ENCODE measurements around the gene SLC49A4.

DNA sequence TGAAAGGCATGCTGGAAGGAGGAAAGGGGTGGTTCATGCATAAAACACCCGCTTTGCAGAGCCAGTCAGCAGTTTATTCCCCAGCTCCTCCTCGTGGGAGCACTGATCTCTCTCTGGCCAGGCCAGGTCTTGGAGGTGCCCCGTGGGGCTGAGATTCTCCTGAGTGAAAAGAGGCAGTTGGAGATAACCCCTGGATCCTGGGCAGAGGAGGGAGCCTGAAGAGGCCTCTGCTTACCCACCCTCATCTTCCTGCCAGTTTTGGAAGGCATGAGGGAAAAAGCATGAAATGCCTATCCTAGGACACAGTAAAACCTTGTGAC, 124.4 kb downstream of the SLC49A4 start:
- TF ChIP-seq, protein P1, sequence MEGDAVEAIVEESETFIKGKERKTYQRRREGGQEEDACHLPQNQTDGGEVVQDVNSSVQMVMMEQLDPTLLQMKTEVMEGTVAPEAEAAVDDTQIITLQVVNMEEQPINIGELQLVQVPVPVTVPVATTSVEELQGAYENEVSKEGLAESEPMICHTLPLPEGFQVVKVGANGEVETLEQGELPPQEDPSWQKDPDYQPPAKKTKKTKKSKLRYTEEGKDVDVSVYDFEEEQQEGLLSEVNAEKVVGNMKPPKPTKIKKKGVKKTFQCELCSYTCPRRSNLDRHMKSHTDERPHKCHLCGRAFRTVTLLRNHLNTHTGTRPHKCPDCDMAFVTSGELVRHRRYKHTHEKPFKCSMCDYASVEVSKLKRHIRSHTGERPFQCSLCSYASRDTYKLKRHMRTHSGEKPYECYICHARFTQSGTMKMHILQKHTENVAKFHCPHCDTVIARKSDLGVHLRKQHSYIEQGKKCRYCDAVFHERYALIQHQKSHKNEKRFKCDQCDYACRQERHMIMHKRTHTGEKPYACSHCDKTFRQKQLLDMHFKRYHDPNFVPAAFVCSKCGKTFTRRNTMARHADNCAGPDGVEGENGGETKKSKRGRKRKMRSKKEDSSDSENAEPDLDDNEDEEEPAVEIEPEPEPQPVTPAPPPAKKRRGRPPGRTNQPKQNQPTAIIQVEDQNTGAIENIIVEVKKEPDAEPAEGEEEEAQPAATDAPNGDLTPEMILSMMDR (IDR thresholded peaks at IDR 0.05): no peak
- no peak for TF ChIP-seq POLR2A (IDR thresholded peaks at IDR 0.05)
